Stimulated activated CD8-positive, alpha-beta memory T cell treated with anti-CD3 and anti-CD28 coated beads, Interleukin-7, amount 100 ng/mL, for 4 hours (primary cell): ENCODE results near the gene ZNF630.
"Not testable (repeated sequence)": the region's sequence is repeated elsewhere in the genome, so short reads cannot be mapped to it uniquely, and the experiment has no call there.

Source experiments
- DNase-seq, 2 donors: peaks; one replicate each; pipeline ENCODE4 v3.0.0-alpha.2; 2020; ENCODE audit warnings: low read depth in 2 of 2

The ZNF630 gene

DNA sequence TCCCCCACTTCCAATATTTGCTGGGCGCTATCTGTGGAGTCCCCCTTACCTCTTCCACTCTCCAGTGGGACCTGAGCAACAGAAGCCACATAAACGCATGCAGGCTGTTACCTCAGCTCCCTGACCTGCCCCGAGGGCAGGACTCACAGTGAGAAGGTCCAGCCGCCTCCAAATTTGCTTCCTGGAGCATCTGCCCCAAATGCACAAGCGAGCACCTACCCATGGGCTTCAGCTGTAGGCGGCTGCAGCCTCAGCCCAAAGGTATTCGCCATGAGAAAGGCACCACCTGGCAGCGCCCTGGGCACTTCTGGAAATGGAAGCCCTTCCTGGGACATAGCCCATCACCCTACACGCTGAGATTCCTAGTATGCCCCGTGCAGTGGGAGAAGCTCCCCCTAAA is 41.2 kb downstream of the ZNF630 start:
- no peak for DNase-seq

DNA sequence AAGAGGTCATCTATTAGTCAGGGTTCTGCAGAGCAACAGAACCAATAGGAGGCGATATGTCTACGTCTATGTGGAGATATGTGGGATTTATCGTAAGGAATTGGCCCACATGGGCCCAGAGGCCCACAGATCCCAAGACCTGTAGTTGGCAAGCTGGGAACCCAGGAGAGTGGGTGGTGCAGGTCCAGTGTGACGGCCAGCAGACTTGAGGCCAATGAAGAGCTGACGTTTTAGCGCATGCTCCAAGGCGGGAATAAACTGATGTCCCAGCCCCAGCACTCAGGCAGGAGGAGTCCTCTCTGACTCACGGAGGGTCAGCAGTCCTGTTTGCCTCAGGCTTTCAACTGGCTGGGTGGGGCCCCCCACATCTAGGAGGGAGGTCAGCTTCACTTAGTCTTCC is 43.3 kb downstream of the ZNF630 start:
- DNase-seq = no peak

DNA sequence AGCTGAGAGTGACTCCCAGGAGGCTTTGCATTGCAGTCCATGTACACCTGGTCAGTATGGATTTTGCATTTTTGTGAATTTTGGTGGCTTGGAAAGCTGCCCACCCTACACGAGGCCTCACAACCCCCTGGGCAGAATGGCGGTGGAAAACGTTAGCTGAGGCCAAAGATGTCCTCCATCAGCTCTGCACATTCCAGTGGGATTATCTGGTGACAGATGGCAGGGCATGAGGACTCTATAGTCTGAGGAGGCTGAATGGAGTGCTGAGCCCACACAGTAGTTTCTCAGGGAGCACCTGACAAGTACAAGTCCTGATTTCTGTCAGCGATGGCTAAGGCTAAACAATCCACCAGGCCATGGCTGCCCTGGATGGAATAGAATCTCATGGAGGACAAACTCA is 43.9 kb downstream of the ZNF630 start:
- DNase-seq = not testable (repeated sequence)

DNA sequence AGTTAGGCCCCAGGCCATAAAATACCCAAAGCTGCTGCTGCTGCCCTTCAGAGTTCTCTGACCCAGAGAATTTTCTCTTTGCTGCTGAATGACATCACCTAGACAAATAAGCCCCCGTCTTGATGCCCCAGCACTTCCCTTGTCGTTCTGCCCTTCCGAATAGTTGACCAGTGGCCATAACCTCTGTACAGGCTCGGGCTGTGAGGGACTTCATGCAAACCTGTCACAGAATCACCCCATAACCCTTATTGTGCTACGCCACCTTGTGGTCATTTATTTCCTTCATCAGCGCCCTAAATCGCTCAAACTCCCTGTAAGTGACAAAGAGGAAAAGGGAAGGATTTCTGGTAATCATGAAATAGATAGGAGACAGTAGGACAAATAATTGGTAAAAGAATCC is 45.9 kb downstream of the ZNF630 start:
- peak in 1 of 2 donors; percentile 21 for DNase-seq

GRCh38 chrX:48022738-48023137 is 48.7 kb downstream of the ZNF630 start:
- no peak for DNase-seq

DNA sequence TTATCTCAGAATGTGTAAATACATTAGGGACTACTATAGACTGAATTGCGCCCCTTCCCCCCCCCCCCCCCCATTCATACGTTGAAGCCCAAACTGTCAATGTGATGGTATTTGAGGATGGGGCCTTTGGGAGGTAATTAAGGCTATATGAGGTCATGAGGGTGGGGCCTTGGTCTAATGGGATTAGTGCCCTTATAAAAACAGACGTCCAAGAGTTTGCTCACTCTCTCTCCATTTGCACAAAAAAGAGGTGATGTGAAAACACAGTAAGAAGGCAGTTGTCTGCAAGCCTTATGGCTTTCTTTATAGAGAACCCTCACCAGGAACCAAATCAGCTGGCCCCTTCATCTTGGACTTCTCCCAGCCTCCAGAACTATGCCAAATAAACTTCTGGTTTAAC is 49.3 kb downstream of the ZNF630 start:
- no peak for DNase-seq

GRCh38 chrX:48021026-48021900 is 50.2 kb downstream of the ZNF630 start:
- DNase-seq = peak; percentile 47 to 58

- DNase-seq = peak in 1 of 2 donors; percentile 17
These were observed 51.0 kb downstream of the ZNF630 start for GRCh38 chrX:48020472-48020871.

- DNase-seq = not testable (repeated sequence)
These were observed 51.5 kb downstream of the ZNF630 start for GRCh38 chrX:48019892-48020291.

- DNase-seq = not testable (repeated sequence)
These were observed 54.7 kb downstream of the ZNF630 start for GRCh38 chrX:48016583-48017310.

DNA sequence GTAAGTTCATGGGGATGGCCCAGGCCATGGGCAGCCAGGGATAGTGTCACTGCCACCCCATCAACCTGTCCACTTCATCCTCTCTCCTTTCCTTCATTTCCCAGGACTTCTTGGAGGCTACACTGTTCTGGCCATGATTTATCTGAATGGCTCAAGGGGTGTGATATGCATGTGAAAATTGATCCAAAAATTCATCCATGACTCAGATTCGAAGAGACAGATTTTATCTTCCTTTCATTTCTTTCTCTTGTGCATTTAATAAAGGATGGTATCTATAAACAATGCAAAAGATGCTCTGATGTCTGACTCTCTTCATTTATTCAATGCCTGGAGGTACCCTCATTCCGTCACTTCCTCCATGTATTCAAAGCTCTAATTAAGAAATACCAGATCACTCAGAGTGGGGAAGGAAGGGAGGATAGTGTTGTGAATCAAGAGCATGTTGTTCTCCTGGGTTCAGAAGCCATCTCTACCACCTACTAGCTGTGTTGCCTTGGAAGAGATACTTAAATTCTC is 61.9 kb downstream of the ZNF630 start:
- DNase-seq = not testable (repeated sequence)
